ENCODE results near the gene AMZ1.

DNA sequence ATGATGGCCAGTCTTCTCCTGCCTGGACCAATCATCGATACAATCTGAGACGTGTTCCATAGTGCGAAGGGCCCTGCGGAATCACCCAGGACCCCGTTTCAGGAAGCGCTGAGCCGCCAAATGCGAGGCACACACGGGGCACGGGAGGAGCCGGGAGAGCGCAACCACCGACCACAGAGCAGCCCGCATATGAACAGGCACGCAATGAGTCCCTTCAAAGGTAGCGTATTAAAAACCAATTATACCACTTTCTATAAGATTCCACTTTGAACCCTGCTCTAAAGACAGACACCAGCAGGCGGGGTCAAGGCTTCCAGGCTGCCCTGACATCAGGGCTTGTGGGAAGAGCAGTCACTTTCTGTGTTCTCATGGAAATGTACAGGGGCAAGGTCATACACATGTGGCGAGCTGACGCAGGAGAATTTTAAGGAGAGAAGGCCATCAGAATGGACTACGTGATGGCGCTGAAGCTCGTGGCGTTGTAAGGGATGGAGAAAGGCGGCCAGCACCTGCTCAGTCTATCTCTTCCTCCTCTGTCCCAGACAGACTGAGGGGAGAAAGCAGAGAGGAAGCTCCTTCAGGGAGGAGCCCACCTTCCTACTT is 46.2 kb downstream of the AMZ1 start:
- TF ChIP-seq, protein P1, sequence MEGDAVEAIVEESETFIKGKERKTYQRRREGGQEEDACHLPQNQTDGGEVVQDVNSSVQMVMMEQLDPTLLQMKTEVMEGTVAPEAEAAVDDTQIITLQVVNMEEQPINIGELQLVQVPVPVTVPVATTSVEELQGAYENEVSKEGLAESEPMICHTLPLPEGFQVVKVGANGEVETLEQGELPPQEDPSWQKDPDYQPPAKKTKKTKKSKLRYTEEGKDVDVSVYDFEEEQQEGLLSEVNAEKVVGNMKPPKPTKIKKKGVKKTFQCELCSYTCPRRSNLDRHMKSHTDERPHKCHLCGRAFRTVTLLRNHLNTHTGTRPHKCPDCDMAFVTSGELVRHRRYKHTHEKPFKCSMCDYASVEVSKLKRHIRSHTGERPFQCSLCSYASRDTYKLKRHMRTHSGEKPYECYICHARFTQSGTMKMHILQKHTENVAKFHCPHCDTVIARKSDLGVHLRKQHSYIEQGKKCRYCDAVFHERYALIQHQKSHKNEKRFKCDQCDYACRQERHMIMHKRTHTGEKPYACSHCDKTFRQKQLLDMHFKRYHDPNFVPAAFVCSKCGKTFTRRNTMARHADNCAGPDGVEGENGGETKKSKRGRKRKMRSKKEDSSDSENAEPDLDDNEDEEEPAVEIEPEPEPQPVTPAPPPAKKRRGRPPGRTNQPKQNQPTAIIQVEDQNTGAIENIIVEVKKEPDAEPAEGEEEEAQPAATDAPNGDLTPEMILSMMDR (IDR thresholded peaks at IDR 0.05): no peak
- TF ChIP-seq EP300 (IDR thresholded peaks at IDR 0.05) (no peak), POLR2A (IDR thresholded peaks at IDR 0.05) (no peak)
